Activated CD8-positive, alpha-beta memory T cell treated with anti-CD3 and anti-CD28 coated beads, Interleukin-2, amount 50 U/mL, for 1 hour (primary cell): Measurements from ENCODE around the gene MANF.

Source experiments
- DNase-seq: peaks from one replicate; pipeline ENCODE4 v3.0.0-alpha.2; 2020; ENCODE audit errors: extremely low read depth

Gene MANF

GRCh38 chr3:51436998-51437639, 52.0 kb downstream of the MANF start:
- no peak for DNase-seq
